HepG2 (cell line): ENCODE data around the gene INF2. TPM values are rescaled to one million over a fixed set of nuclear protein-coding genes. Genes with fewer than 3 reads are reported as not detected.

Experiments used
- ERF ChIP-seq: IDR thresholded peaks from 2 replicates; pipeline ENCODE4 v1.6.1; 2018; ENCODE audit warnings: missing biosample characterization, missing genetic modification reagents
- ZMYM3 ChIP-seq: sonication (generic); formaldehyde crosslinking; IDR thresholded peaks from 2 replicates; pipeline ENCODE4 v1.5.1; 2020; ENCODE audit warnings: mild to moderate bottlenecking, missing genetic modification reagents
- ZNF17 ChIP-seq: sonication (generic); formaldehyde crosslinking; IDR thresholded peaks from 2 replicates; pipeline ENCODE4 v1.5.0; 2020; ENCODE audit warnings: mild to moderate bottlenecking, missing genetic modification reagents
- ZSCAN30 ChIP-seq: sonication (generic); formaldehyde crosslinking; IDR thresholded peaks from 2 replicates; pipeline ENCODE4 v1.5.0; 2020; ENCODE audit warnings: mild to moderate bottlenecking, missing genetic modification reagents
- polyA plus RNA-seq, 8 experiments: library from polyadenylated mRNA; depleted of rRNA in 3 of 8; stranded (reverse) in 7 of 8; unstranded in 1 of 8; fragments of >200 nt; fragmentation: Illumina TruSeq in 4 of 8; extraction: Trizol in 4 of 8; gene quantifications; 2 replicates each; pipeline versions ENCODE4 v1.2.1 to v1.2.3, GENCODE V29; 2011 to 2016; ENCODE audit warnings: low read depth in 4 of 8, missing spikeins in 1 of 8, mixed read lengths in 1 of 8; ENCODE audit not compliant: insufficient read depth in 1 of 8
- total RNA-seq, 5 experiments: library from RNA; depleted of rRNA; stranded (reverse); fragments of >200 nt; fragmentation: Illumina TruSeq; extraction: Trizol; gene quantifications; 2 replicates each; pipeline ENCODE4 v1.2.3, GENCODE V29; 2016; ENCODE audit warnings: low read depth in 1 of 5
- TF ChIP-seq, protein P1 (sequence below), 2 experiments: fragments of 450-650 bp in 1 of 2; sonication (generic) in 1 of 2; formaldehyde crosslinking in 1 of 2; IDR thresholded peaks; 2 replicates each; pipeline versions ENCODE4 v1.6.1 to v1.8.0; 2016 to 2022; ENCODE audit warnings: antibody characterized with exemption in 1 of 2, mild to moderate bottlenecking in 1 of 2, missing genetic modification reagents in 1 of 2
- TF ChIP-seq, protein P2 (sequence below): IDR thresholded peaks from 2 replicates; pipeline ENCODE4 v1.6.1; 2016; ENCODE audit warnings: low read depth, missing genetic modification reagents, missing compliant biosample characterization
- TF ChIP-seq, protein P3 (sequence below): sonication (generic); formaldehyde crosslinking; IDR thresholded peaks from 2 replicates; pipeline ENCODE4 v1.8.0; 2022; ENCODE audit warnings: missing genetic modification reagents, mild to moderate bottlenecking, moderate library complexity, borderline replicate concordance
- TF ChIP-seq, protein P4 (sequence below): sonication (generic); formaldehyde crosslinking; IDR thresholded peaks from 2 replicates; pipeline ENCODE4 v1.4.0; 2020; ENCODE audit warnings: missing genetic modification reagents

Gene INF2
- total and polyA plus RNA-seq, 2 of the 13 experiments (the other 11 are each of a cell fraction or from before 2014, with no cell fraction given) = 16.4 to 26.4 TPM

DNA sequence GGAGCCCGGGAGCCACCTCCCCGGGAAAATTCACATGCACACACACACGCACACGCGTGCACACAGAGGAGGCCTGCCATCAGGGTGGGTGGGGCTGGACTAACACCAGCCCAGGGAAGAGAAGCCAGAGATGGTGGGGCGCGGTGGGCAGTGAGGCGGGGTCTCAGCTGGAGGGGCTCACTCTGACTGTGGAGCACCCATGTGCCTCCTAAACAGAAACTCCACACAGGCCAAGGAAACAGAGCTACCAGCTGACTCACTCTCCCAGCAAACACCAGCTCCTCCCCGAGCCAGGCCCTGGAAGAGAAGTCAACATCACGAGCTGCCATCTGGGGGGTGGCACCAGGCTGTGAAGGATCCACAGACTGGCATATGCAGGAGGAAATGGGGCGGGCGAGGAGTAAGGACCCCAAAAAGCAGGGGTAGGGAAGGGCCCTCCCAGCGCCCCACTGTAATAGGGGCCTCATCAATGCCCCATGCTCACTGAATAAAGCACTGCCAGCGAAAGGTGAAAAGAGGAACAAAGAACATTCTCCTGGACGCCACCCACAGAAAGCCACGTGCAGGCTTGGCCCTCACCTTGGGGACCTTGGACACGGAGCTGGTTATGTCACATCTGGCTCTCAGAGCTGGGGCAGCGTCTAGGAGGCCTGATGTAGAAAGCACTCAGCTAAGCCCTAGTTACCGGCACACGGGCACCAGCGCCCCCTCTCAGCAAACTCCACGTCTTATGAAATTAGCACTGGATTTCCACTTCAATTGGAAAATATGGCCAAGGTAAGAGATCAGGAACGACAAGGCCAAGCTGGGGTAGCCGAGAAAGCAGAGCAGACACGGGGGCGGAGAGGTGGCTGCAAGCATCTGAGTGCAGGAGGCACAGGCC, 8.4 kb upstream of the INF2 start (continued):
- TF ChIP-seq, protein P1, sequence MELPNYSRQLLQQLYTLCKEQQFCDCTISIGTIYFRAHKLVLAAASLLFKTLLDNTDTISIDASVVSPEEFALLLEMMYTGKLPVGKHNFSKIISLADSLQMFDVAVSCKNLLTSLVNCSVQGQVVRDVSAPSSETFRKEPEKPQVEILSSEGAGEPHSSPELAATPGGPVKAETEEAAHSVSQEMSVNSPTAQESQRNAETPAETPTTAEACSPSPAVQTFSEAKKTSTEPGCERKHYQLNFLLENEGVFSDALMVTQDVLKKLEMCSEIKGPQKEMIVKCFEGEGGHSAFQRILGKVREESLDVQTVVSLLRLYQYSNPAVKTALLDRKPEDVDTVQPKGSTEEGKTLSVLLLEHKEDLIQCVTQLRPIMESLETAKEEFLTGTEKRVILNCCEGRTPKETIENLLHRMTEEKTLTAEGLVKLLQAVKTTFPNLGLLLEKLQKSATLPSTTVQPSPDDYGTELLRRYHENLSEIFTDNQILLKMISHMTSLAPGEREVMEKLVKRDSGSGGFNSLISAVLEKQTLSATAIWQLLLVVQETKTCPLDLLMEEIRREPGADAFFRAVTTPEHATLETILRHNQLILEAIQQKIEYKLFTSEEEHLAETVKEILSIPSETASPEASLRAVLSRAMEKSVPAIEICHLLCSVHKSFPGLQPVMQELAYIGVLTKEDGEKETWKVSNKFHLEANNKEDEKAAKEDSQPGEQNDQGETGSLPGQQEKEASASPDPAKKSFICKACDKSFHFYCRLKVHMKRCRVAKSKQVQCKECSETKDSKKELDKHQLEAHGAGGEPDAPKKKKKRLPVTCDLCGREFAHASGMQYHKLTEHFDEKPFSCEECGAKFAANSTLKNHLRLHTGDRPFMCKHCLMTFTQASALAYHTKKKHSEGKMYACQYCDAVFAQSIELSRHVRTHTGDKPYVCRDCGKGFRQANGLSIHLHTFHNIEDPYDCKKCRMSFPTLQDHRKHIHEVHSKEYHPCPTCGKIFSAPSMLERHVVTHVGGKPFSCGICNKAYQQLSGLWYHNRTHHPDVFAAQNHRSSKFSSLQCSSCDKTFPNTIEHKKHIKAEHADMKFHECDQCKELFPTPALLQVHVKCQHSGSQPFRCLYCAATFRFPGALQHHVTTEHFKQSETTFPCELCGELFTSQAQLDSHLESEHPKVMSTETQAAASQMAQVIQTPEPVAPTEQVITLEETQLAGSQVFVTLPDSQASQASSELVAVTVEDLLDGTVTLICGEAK (IDR thresholded peaks at IDR 0.05) = no peak
- TF ChIP-seq, protein P1 (CRISPR knock-in tag; IDR thresholded peaks at IDR 0.05) = no peak
- TF ChIP-seq, protein P2, sequence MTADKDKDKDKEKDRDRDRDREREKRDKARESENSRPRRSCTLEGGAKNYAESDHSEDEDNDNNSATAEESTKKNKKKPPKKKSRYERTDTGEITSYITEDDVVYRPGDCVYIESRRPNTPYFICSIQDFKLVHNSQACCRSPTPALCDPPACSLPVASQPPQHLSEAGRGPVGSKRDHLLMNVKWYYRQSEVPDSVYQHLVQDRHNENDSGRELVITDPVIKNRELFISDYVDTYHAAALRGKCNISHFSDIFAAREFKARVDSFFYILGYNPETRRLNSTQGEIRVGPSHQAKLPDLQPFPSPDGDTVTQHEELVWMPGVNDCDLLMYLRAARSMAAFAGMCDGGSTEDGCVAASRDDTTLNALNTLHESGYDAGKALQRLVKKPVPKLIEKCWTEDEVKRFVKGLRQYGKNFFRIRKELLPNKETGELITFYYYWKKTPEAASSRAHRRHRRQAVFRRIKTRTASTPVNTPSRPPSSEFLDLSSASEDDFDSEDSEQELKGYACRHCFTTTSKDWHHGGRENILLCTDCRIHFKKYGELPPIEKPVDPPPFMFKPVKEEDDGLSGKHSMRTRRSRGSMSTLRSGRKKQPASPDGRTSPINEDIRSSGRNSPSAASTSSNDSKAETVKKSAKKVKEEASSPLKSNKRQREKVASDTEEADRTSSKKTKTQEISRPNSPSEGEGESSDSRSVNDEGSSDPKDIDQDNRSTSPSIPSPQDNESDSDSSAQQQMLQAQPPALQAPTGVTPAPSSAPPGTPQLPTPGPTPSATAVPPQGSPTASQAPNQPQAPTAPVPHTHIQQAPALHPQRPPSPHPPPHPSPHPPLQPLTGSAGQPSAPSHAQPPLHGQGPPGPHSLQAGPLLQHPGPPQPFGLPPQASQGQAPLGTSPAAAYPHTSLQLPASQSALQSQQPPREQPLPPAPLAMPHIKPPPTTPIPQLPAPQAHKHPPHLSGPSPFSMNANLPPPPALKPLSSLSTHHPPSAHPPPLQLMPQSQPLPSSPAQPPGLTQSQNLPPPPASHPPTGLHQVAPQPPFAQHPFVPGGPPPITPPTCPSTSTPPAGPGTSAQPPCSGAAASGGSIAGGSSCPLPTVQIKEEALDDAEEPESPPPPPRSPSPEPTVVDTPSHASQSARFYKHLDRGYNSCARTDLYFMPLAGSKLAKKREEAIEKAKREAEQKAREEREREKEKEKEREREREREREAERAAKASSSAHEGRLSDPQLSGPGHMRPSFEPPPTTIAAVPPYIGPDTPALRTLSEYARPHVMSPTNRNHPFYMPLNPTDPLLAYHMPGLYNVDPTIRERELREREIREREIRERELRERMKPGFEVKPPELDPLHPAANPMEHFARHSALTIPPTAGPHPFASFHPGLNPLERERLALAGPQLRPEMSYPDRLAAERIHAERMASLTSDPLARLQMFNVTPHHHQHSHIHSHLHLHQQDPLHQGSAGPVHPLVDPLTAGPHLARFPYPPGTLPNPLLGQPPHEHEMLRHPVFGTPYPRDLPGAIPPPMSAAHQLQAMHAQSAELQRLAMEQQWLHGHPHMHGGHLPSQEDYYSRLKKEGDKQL = no peak
- TF ChIP-seq, protein P3, sequence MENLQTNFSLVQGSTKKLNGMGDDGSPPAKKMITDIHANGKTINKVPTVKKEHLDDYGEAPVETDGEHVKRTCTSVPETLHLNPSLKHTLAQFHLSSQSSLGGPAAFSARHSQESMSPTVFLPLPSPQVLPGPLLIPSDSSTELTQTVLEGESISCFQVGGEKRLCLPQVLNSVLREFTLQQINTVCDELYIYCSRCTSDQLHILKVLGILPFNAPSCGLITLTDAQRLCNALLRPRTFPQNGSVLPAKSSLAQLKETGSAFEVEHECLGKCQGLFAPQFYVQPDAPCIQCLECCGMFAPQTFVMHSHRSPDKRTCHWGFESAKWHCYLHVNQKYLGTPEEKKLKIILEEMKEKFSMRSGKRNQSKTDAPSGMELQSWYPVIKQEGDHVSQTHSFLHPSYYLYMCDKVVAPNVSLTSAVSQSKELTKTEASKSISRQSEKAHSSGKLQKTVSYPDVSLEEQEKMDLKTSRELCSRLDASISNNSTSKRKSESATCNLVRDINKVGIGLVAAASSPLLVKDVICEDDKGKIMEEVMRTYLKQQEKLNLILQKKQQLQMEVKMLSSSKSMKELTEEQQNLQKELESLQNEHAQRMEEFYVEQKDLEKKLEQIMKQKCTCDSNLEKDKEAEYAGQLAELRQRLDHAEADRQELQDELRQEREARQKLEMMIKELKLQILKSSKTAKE (CRISPR knock-in tag) = peak; percentile 40; the same call in 1 of the 2 replicates
- no peak for TF ChIP-seq ZSCAN30
- TF ChIP-seq ZMYM3 (CRISPR knock-in tag) = peak; percentile 15; the same call in 1 of the 2 replicates
- TF ChIP-seq, protein P4, sequence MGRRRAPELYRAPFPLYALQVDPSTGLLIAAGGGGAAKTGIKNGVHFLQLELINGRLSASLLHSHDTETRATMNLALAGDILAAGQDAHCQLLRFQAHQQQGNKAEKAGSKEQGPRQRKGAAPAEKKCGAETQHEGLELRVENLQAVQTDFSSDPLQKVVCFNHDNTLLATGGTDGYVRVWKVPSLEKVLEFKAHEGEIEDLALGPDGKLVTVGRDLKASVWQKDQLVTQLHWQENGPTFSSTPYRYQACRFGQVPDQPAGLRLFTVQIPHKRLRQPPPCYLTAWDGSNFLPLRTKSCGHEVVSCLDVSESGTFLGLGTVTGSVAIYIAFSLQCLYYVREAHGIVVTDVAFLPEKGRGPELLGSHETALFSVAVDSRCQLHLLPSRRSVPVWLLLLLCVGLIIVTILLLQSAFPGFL (CRISPR knock-in tag) = no peak
- no peak for TF ChIP-seq ZNF17 (CRISPR knock-in tag)
- TF ChIP-seq ERF (CRISPR knock-in tag) = no peak
